Spleen (tissue), 11 donors: ENCODE results near the gene ACVRL1. TPM values are rescaled to one million over a fixed set of nuclear protein-coding genes. Genes with fewer than 3 reads are reported as not detected.

ENCODE experiments used
- DNase-seq: peaks from one replicate; pipeline ENCODE4 v3.0.0-alpha.2; 2020
- H3K27ac ChIP-seq, 8 donors: fragments of 200-600 bp; sonication (generic) in 7 of 8; 1 replicate in 4 of 8; 2 replicates in 4 of 8; pipeline versions ENCODE4 v1.5.0 to v1.8.0; 2016 to 2021; ENCODE audit warnings: inconsistent platforms in 4 of 8, mild to moderate bottlenecking in 4 of 8, moderate library complexity in 1 of 8
- H3K27me3 ChIP-seq, 7 donors: fragments of 200-600 bp; sonication (generic) in 6 of 7; replicated peaks in 1 of 7; 1 replicate in 4 of 7; 2 replicates in 3 of 7; pipeline versions ENCODE4 v1.5.0 to v1.8.0; 2016 to 2021; ENCODE audit warnings: inconsistent platforms in 3 of 7, mild to moderate bottlenecking in 1 of 7
- H3K36me3 ChIP-seq, 6 donors: fragments of 200-600 bp; sonication (generic) in 5 of 6; 1 replicate in 4 of 6; 2 replicates in 2 of 6; pipeline versions ENCODE4 v1.5.0 to v1.8.0; 2016 to 2021; ENCODE audit warnings: inconsistent platforms in 2 of 6
- H3K4me1 ChIP-seq, 6 donors: fragments of 200-600 bp; sonication (generic) in 5 of 6; 1 replicate in 3 of 6; 2 replicates in 3 of 6; pipeline versions ENCODE4 v1.5.0 to v1.8.0; 2016 to 2021; ENCODE audit warnings: inconsistent platforms in 3 of 6
- H3K4me3 ChIP-seq, 8 donors: fragments of 200-600 bp; sonication (generic) in 7 of 8; 1 replicate in 4 of 8; 2 replicates in 4 of 8; pipeline versions ENCODE4 v1.5.0 to v1.8.0; 2016 to 2021; ENCODE audit warnings: inconsistent platforms in 4 of 8, mild to moderate bottlenecking in 4 of 8, moderate library complexity in 2 of 8
- H3K9me3 ChIP-seq, 8 donors: fragments of 200-600 bp; sonication (generic) in 7 of 8; 1 replicate in 4 of 8; 2 replicates in 4 of 8; pipeline versions ENCODE4 v1.5.0 to v1.8.0; 2016 to 2021; ENCODE audit warnings: inconsistent platforms in 4 of 8
- POLR2A ChIP-seq, 3 donors: fragments of 450-650 bp; IDR thresholded peaks; one replicate each; pipeline ENCODE4 v1.5.1; 2017; ENCODE audit warnings: antibody characterized with exemption in 3 of 3, mild to moderate bottlenecking in 1 of 3
- POLR2AphosphoS5 ChIP-seq, 3 donors: sonication (generic); formaldehyde crosslinking; IDR thresholded peaks; one replicate each; pipeline ENCODE4 v1.5.1; 2017; ENCODE audit warnings: antibody characterized with exemption in 3 of 3
- WGBS, 5 donors: extraction: QIAGEN DNeasy Blood & Tissue Kit in 3 of 5; methylation state at CpG; one replicate each; pipeline versions ENCODE4 v1.1.5 to v1.1.7; 2013 to 2018; 5-methylcytosine and 5-hydroxymethylcytosine counted together
- intact Hi-C: fragments of 100-400 bp; cut with DNase I; formaldehyde crosslinking; loops from one replicate; pipeline ENCODE4 v1.15.0; 2023; ENCODE audit warnings: low total_unique reads
- polyA plus RNA-seq, 3 donors: library from polyadenylated mRNA; stranded (reverse); fragments of 200-250 nt; gene quantifications; one replicate each; pipeline ENCODE4 v1.2.1, GENCODE V29; 2013
- total RNA-seq, 7 donors: library from RNA; depleted of rRNA in 3 of 7; stranded (reverse); fragments of >200 nt in 3 of 7; fragmentation: NEBNext Ultra II Directional in 4 of 7; extraction: Animal tissue kit (Norgen Biotek cat#: 25700) in 4 of 7; gene quantifications; one replicate each; pipeline versions ENCODE4 v1.1.0 to v1.2.1, GENCODE V29; 2016 to 2021
- TF ChIP-seq, protein P1 (sequence below), 11 experiments: fragments of 200-600 bp in 7 of 11; fragments of 450-650 bp in 4 of 11; sonication (generic) in 4 of 11; IDR thresholded peaks in 8 of 11; conservative IDR thresholded peaks in 3 of 11; 1 replicate in 7 of 11; 2 replicates in 4 of 11; pipeline versions ENCODE4 v1.4.0 to v1.8.0; 2016 to 2021; ENCODE audit warnings: antibody characterized with exemption in 11 of 11, inconsistent platforms in 4 of 11, mild to moderate bottlenecking in 1 of 11
- donor health status: healthy with polysubstance abuse.
- donor health status: DM: no; HTN: no; CAD: no; lungs with moderate emphysema.
- donor health status: DM: no; HTN: no; CAD: no.
- donor health status: Bipolar disorder and iron deficiency.
- donor health status: healthy.
- donor health status: DM: no; HTN: no; CAD: no.
- donor health status: DM: yes; HTN: yes; CAD: no.

The ACVRL1 gene
- total and polyA plus RNA-seq, 10 donors, result 12.5 to 109 (median 89.1) TPM

DNA sequence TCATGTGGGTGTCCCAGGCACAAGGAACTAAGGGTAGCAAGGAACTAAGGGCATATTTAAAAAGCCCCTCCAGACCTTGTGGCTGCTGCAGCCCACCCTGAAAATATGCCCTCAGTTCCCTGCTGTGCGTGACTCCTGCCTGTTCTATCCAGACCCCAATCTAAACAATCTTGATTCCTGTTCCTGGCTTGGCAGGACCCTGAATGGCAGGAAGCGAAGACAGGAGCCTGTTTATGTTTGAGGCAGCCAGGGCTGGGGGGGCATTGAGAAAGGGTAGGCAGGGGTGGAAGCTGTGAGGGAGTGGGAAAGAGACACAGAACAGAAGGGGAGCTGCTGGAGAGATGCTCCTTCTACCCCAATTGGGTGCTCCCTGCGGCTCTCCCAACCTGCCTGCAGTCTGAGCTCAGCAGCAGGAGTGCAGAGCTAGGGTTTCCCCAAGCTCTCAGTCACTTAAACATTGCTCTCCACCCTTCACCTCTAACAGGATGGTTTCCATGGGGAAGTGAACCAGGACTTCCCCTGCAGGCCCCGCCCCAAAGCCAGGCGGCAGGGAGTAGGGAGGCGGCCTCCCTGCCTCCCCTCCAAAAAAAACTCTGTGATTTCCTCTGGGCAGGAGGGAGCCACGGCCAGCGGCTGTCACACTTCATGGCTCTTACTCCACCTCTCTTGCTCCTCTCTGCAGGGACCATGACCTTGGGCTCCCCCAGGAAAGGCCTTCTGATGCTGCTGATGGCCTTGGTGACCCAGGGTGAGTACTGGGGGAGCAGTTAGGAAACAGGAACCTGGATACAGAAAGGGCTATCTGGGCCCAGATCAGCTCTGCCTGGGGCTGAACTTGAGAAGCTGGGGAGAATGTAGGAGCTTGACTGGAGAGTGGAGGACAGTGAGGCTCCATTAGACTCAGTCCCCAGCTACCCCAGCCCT, 4.7 kb downstream of the ACVRL1 start:
- peaks cover 0 to 25% (median 12%) of the 10 kb centered on the region in 6 donors for H3K36me3 ChIP-seq
- DNase-seq, result no peak
- H3K9me3 ChIP-seq, result no peaks in the 10 kb centered on the region
- TF ChIP-seq POLR2AphosphoS5 (IDR thresholded peaks at IDR 0.05), result peak; percentile 67 to 81 (median 71)
- TF ChIP-seq, protein P1, sequence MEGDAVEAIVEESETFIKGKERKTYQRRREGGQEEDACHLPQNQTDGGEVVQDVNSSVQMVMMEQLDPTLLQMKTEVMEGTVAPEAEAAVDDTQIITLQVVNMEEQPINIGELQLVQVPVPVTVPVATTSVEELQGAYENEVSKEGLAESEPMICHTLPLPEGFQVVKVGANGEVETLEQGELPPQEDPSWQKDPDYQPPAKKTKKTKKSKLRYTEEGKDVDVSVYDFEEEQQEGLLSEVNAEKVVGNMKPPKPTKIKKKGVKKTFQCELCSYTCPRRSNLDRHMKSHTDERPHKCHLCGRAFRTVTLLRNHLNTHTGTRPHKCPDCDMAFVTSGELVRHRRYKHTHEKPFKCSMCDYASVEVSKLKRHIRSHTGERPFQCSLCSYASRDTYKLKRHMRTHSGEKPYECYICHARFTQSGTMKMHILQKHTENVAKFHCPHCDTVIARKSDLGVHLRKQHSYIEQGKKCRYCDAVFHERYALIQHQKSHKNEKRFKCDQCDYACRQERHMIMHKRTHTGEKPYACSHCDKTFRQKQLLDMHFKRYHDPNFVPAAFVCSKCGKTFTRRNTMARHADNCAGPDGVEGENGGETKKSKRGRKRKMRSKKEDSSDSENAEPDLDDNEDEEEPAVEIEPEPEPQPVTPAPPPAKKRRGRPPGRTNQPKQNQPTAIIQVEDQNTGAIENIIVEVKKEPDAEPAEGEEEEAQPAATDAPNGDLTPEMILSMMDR (IDR thresholded peaks at IDR 0.05 in 8 of 11, conservative IDR thresholded peaks at IDR 0.05 in 3 of 11), result no peak
- H3K27ac ChIP-seq, result peak overlapping the region; percentile 5 to 92 (median 75)
- H3K4me1 ChIP-seq, result peaks cover 29 to 82% (median 60%) of the 10 kb centered on the region in 6 donors
- WGBS, 5 donors, result 22 to 62% (median 35%) methylated on average over 8 of the region's 8 CpGs
- peak overlapping the region in 5 of 8 donors; percentile 1 to 53 (median 15) for H3K4me3 ChIP-seq
- peaks cover 0 to 19% (median 7%) of the 10 kb centered on the region in 7 donors for H3K27me3 ChIP-seq
- intact Hi-C loops, result no loop called here

DNA sequence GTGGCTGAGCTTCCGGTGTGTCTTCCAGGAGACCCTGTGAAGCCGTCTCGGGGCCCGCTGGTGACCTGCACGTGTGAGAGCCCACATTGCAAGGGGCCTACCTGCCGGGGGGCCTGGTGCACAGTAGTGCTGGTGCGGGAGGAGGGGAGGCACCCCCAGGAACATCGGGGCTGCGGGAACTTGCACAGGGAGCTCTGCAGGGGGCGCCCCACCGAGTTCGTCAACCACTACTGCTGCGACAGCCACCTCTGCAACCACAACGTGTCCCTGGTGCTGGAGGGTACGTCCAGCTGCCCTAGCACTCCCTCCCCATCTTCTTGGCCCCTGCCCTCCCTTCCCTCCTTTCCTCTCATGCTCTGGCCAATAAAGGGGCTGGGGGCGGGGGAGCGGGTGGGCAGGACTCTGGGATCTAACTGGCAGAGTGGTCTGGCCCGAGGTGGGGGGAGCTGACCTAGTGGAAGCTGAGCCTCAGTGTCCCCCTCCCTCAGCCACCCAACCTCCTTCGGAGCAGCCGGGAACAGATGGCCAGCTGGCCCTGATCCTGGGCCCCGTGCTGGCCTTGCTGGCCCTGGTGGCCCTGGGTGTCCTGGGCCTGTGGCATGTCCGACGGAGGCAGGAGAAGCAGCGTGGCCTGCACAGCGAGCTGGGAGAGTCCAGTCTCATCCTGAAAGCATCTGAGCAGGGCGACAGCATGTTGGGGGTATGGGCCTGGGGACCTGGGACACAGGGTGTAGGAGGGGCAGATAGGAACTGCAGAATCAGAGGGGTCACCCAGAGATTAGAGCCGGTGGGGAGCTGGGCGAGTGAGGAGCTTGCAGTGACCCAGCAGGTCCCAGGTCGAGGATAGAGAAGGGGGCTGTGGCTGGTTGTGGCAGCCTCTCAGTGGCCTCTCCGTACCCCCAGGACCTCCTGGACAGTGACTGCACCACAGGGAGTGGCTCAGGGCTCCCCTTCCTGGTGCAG, 6.0 kb downstream of the ACVRL1 start:
- H3K9me3 ChIP-seq, result no peaks in the 10 kb centered on the region
- peaks cover 29 to 85% (median 63%) of the 10 kb centered on the region in 6 donors for H3K4me1 ChIP-seq
- H3K4me3 ChIP-seq, result peak overlapping the region in 2 of 8 donors; percentile 30 to 53
- H3K27ac ChIP-seq, result peak overlapping the region in 7 of 8 donors; percentile 30 to 92 (median 78)
- peaks cover 0 to 6% (median 0%) of the 10 kb centered on the region in 7 donors for H3K27me3 ChIP-seq
- DNase-seq, result no peak
- peaks cover 0 to 25% (median 12%) of the 10 kb centered on the region in 6 donors for H3K36me3 ChIP-seq
- intact Hi-C loops, result no loop called here
- no peak for TF ChIP-seq POLR2A (IDR thresholded peaks at IDR 0.05)
- TF ChIP-seq POLR2AphosphoS5 (IDR thresholded peaks at IDR 0.05), result peak in 1 of 3 donors; percentile 48
- TF ChIP-seq, protein P1 (IDR thresholded peaks at IDR 0.05 in 8 of 11, conservative IDR thresholded peaks at IDR 0.05 in 3 of 11), result peak in 1 of 11 experiments; percentile 25
- WGBS, 5 donors, result 73 to 80% (median 76%) methylated on average over 26 to 30 of the region's 30 CpGs

DNA sequence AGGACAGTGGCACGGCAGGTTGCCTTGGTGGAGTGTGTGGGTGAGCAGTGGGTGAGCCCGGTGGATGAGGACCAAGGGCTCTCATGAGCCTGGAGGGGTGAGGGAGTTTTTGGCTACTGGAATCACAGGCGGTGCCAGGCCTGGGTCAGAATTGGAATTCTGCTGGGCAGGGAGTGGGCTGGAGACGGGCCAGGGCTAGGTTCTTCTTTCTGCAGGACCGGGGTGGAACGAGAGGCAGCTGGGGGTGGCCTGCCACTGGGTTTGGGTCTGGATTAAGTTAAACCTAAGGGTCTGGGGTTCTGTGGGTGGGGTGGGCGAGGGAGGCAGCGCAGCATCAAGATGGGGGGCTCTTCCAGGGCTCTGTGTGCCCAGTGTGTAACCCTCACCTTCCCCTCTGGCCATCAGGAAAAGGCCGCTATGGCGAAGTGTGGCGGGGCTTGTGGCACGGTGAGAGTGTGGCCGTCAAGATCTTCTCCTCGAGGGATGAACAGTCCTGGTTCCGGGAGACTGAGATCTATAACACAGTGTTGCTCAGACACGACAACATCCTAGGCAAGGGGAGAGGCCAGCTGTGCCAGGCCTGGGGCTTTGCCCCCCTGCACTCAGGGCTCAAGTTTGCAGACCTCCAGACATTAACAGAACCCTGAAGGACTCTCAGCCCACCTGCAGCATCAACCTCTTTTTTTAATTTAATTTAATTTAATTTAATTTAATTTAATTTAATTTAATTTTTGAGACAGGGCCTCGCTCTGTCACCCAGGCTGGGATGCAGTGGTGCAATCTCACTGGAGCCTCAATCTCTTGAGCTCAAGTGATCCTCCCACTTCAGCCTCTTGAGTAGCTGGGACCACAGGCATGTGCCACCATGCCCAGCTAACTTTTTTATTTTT, 7.0 kb downstream of the ACVRL1 start:
- Histone ChIP-seq H3K4me1 (peaks cover 29 to 77% (median 60%) of the 10 kb centered on the region in 6 donors), H3K27me3 (no peaks in the 10 kb centered on the region), H3K36me3 (peaks cover 0 to 32% (median 12%) of the 10 kb centered on the region in 6 donors), H3K27ac (peak overlapping the region in 5 of 8 donors; percentile 72 to 92 (median 79)), H3K9me3 (no peaks in the 10 kb centered on the region), H3K4me3 (peak overlapping the region in 1 of 8 donors; percentile 53)
- TF ChIP-seq, protein P1 (IDR thresholded peaks at IDR 0.05 in 8 of 11, conservative IDR thresholded peaks at IDR 0.05 in 3 of 11), result no peak
- no peak for TF ChIP-seq POLR2A (IDR thresholded peaks at IDR 0.05)
- TF ChIP-seq POLR2AphosphoS5 (IDR thresholded peaks at IDR 0.05), result no peak
- 71 to 87% (median 85%) methylated on average over 17 of the region's 17 CpGs for WGBS, 5 donors
- DNase-seq, result no peak
- intact Hi-C loops, result no loop called here
